IPS-15b (cell line): ENCODE measurements around the gene PLXNB3.

ENCODE experiments used
- H3K27me3 ChIP-seq: one replicate; pipeline ENCODE4 v1.6.1; 2013; ENCODE audit warnings: low read length; ENCODE audit not compliant: control insufficient read depth, insufficient read depth
- H3K36me3 ChIP-seq: one replicate; pipeline ENCODE4 v1.6.1; 2013; ENCODE audit warnings: low read length; ENCODE audit not compliant: control insufficient read depth, insufficient read depth
- H3K4me1 ChIP-seq: one replicate; pipeline ENCODE4 v1.6.1; 2013; ENCODE audit warnings: mild to moderate bottlenecking, low read length; ENCODE audit not compliant: control insufficient read depth, insufficient read depth
- H3K4me3 ChIP-seq: one replicate; pipeline ENCODE4 v1.5.1; 2013; ENCODE audit warnings: low read depth, low read length
- H3K9ac ChIP-seq: one replicate; pipeline ENCODE4 v1.6.1; 2013; ENCODE audit warnings: low read depth, mild to moderate bottlenecking, low read length
- H3K9me3 ChIP-seq: one replicate; pipeline ENCODE4 v1.6.1; 2013; ENCODE audit warnings: mild to moderate bottlenecking, low read length; ENCODE audit not compliant: control insufficient read depth, insufficient read depth

PLXNB3 gene

DNA sequence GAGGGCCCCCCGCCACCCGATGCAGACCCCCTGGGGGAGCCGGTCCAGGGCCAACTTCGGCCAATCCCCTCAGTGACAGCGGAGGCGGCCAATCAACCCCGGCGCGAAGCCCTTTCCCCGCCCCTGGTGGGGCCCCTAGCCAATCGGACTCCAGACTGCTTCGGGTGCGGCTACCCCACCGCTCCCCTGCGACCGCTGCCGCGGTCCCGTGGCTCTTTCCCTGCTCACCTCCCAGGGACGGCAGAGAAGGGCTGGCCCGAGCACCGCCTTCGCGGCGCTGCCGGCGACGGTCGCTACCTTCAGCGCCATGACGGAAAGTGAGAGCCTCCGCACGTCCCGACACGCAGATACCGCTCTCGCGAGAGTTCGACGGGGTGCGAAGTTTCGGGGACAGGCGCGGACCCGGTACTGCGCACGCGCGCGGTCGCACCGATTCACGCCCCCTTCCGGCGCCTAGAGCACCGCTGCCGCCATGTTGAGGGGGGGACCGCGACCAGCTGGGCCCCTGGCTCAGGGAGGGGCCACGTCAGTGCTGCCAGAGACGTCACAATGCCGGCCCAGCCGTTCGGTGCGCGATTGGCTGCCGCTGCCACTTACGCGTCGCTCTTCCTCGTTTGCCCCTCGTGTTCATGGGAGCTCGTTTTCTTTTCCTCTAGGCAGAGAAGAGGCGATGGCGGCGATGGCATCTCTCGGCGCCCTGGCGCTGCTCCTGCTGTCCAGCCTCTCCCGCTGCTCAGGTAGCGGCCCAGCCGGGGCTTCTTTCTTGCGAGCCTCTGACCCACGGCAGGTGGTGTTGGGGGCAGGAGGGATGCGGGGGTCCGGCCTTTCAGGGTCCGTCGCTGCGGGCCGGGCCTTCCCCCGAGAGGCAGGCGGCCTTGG lies 30.2 kb downstream of the PLXNB3 start, which contains the start of the genes IDH3G and SSR4:
Gene IDH3G (minus strand): TSS at position 358 of the 879 bp plus-strand sequence. CDS start 49 bp downstream, at position 309.
Gene SSR4 (plus strand): TSS at position 651 of the 879 bp plus-strand sequence. CDS start 20 bp downstream, at position 671.
- H3K9ac ChIP-seq = peak within 1 kb of the TSS; percentile 87
- H3K27me3 ChIP-seq = no peaks in the 10 kb centered on the region
- peaks cover 34% of the 10 kb centered on the region for H3K36me3 ChIP-seq
- H3K9me3 ChIP-seq = peaks cover 6% of the 10 kb centered on the region
- H3K4me1 ChIP-seq = no peaks in the 10 kb centered on the region
- H3K4me3 ChIP-seq = peak within 1 kb of the TSS; percentile 71

- Histone ChIP-seq H3K9me3 (peaks cover 6% of the 10 kb centered on the region), H3K9ac (peak overlapping the region; percentile 60), H3K4me1 (no peaks in the 10 kb centered on the region), H3K27me3 (no peaks in the 10 kb centered on the region), H3K4me3 (peak overlapping the region; percentile 70), H3K36me3 (peaks cover 28% of the 10 kb centered on the region)
Observed at GRCh38 chrX:153794897-153795816, 31.1 kb downstream of the PLXNB3 start.

DNA sequence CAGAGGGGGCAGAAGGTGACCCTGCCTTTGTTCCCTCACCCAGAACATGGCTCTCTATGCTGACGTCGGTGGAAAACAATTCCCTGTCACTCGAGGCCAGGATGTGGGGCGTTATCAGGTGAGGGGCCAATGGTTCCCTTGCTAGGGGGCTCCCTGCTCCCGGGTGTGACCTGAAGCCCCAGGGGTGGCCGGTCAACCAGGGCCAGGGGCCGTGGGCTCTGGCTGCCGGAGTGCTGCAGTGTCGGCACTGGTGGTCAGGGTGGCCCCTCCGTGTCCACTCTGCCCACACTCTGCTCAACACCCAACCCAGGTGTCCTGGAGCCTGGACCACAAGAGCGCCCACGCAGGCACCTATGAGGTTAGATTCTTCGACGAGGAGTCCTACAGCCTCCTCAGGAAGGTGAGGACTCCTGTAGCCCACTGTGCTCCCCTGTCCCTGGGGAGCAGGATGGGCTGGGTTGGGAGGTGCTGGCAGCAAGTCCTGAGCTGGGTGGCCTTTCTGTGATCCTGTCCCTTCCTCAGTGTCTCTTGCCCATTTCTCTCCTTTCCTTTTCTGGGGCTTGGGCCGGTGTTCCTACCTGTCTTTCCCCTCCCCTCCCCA lies 33.5 kb downstream of the PLXNB3 start:
- Histone ChIP-seq H3K9ac (no peak overlapping the region), H3K4me3 (no peak overlapping the region), H3K4me1 (no peaks in the 10 kb centered on the region), H3K27me3 (no peaks in the 10 kb centered on the region), H3K36me3 (peaks cover 25% of the 10 kb centered on the region), H3K9me3 (peaks cover 3% of the 10 kb centered on the region)

GRCh38 chrX:153799326-153799725 lies 35.3 kb downstream of the PLXNB3 start:
- H3K9ac ChIP-seq = no peak overlapping the region
- no peaks in the 10 kb centered on the region for H3K4me1 ChIP-seq
- H3K27me3 ChIP-seq = no peaks in the 10 kb centered on the region
- peaks cover 38% of the 10 kb centered on the region for H3K36me3 ChIP-seq
- H3K9me3 ChIP-seq = no peaks in the 10 kb centered on the region
- no peak overlapping the region for H3K4me3 ChIP-seq

DNA sequence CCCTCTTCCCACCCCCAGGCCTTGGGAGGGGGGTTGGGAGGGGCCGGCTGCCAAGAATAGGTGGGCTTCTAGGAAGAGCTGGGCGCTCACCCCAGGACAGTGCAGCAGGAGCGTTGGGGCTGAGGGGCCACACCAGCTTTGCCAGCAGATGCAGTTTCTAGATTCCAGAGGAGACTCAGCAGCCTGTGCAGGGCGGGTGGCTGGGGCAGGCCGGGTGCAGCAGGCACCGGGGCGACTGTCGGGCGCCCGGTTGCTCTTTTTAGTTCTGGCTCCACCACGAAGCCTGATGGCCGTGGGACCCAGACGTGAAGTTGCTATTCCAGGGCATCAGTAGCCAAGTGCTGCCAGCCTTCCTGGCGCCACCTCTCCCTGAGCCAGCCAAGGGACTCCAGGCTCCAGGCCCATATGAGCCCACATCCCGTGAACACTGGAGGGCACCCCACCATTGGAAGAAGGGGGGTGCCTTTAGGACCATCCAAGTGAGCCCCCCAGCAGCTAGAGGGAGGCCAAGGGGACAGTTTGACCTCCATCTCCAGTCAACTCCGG lies 36.2 kb downstream of the PLXNB3 start:
- Histone ChIP-seq H3K4me3 (no peak overlapping the region), H3K36me3 (peaks cover 38% of the 10 kb centered on the region), H3K9me3 (no peaks in the 10 kb centered on the region), H3K9ac (no peak overlapping the region), H3K4me1 (no peaks in the 10 kb centered on the region), H3K27me3 (no peaks in the 10 kb centered on the region)

DNA sequence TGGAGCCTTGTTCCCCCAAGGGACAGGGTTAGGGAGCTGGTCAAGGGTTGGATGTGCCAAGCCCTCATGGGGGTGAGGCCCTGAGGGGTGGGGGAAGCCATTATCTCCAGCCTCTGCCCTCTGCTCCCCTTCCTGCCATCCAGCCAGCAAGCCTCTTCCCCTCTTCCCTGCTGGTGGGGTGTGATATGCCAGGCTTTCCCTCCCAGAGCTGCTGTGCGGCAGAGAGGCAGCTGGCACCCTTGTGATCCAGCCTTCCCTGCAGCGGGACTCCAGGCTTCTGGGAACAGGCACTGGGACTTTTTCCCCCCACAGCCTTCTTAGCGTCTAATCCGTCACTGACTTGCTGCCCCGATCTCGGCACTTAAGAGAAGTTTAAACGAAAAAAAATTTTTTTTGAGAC lies 36.7 kb downstream of the PLXNB3 start:
- Histone ChIP-seq H3K4me3 (no peak overlapping the region), H3K4me1 (no peaks in the 10 kb centered on the region), H3K9me3 (no peaks in the 10 kb centered on the region), H3K9ac (no peak overlapping the region), H3K36me3 (peaks cover 38% of the 10 kb centered on the region), H3K27me3 (no peaks in the 10 kb centered on the region)

DNA sequence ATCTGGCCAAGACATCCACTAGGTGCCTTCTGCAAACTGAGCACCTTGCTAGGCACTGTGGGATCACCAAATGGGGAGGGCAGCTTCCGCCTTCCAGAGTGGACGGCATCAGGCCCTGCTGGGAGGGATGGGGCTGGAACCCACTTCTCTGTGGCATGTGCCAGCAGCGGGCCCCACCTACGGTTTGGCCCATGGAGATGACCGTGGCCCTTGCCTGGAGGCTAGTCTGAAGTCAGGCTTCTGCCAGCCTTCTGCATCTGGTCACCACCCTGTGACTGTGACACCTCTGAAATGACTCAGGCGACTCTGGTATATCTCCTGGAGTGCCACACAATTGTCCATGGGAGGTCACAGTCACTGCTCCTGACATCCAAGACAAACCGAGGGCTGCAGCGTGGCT lies 37.6 kb downstream of the PLXNB3 start:
- no peaks in the 10 kb centered on the region for H3K9me3 ChIP-seq
- H3K36me3 ChIP-seq = peaks cover 35% of the 10 kb centered on the region
- no peak overlapping the region for H3K4me3 ChIP-seq
- no peaks in the 10 kb centered on the region for H3K4me1 ChIP-seq
- H3K9ac ChIP-seq = no peak overlapping the region
- no peaks in the 10 kb centered on the region for H3K27me3 ChIP-seq

- H3K27me3 ChIP-seq = no peaks in the 10 kb centered on the region
- no peaks in the 10 kb centered on the region for H3K4me1 ChIP-seq
- peaks cover 27% of the 10 kb centered on the region for H3K36me3 ChIP-seq
- H3K9me3 ChIP-seq = no peaks in the 10 kb centered on the region
- no peak overlapping the region for H3K4me3 ChIP-seq
- H3K9ac ChIP-seq = no peak overlapping the region
Observed at GRCh38 chrX:153802513-153803045, 38.5 kb downstream of the PLXNB3 start.

- Histone ChIP-seq H3K4me1 (no peaks in the 10 kb centered on the region), H3K27me3 (no peaks in the 10 kb centered on the region), H3K9ac (no peak overlapping the region), H3K4me3 (no peak overlapping the region), H3K36me3 (peaks cover 22% of the 10 kb centered on the region), H3K9me3 (no peaks in the 10 kb centered on the region)
Observed at GRCh38 chrX:153803211-153804099, 39.4 kb downstream of the PLXNB3 start.

GRCh38 chrX:153804100-153804595 lies 40.1 kb downstream of the PLXNB3 start:
- H3K4me3 ChIP-seq = no peak overlapping the region
- H3K9me3 ChIP-seq = no peaks in the 10 kb centered on the region
- H3K27me3 ChIP-seq = no peaks in the 10 kb centered on the region
- no peaks in the 10 kb centered on the region for H3K4me1 ChIP-seq
- no peak overlapping the region for H3K9ac ChIP-seq
- H3K36me3 ChIP-seq = peaks cover 18% of the 10 kb centered on the region
